ENCODE measurements around the gene CHSY1.

Gene CHSY1

GRCh38 chr15:101233651-101234280 lies 18.1 kb downstream of the CHSY1 start:
- H3K14ac ChIP-seq (ENCODE audit: low read length), result no peak overlapping the region
- H2BK12ac ChIP-seq (ENCODE audit: low read length), result no peak overlapping the region
- no peak for DNase-seq (ENCODE audit: low spot score)
- H2AFZ ChIP-seq (ENCODE audit: low read length), result no peak overlapping the region
- no peak overlapping the region for H3K4me3 ChIP-seq (ENCODE audit: low read length in 2 of 2)
- H3K9ac ChIP-seq (ENCODE audit: low read depth, low read length, poor library complexity), result no peak overlapping the region
- H3K18ac ChIP-seq (ENCODE audit: low read length), result no peak overlapping the region
- H4K8ac ChIP-seq (ENCODE audit: low read depth, low read length), result no peak overlapping the region
- no peak overlapping the region for H3K23ac ChIP-seq (ENCODE audit: low read depth, low read length, poor library complexity)
- no peak overlapping the region for H2BK15ac ChIP-seq (ENCODE audit: low read length)
- no peak overlapping the region for H3K4me2 ChIP-seq (ENCODE audit: insufficient read depth, low read length, poor library complexity, severe bottlenecking)
- no CpG with 5 or more reads among the region's 5 CpGs for WGBS, 2 donors (ENCODE audit: extremely low coverage in 2 of 2, insufficient read length in 2 of 2, insufficient replicate concordance in 1 of 2)
- H2BK5ac ChIP-seq (ENCODE audit: low read length), result no peak overlapping the region
- no peak overlapping the region for H4K91ac ChIP-seq (ENCODE audit: low read depth, low read length, poor library complexity)
- no peaks in the 10 kb centered on the region for H3K27me3 ChIP-seq (ENCODE audit: control insufficient read depth in 3 of 3, insufficient read depth in 3 of 3, low read depth in 1 of 3, low read length in 3 of 3)
- peaks cover 10 to 64% of the 10 kb centered on the region in 2 donors for H3K36me3 ChIP-seq (replicated peaks in 1 of 2; ENCODE audit: control insufficient read depth in 2 of 2, insufficient read depth in 2 of 2, low read length in 2 of 2)
- peaks cover 2 to 12% of the 10 kb centered on the region in 2 donors for H3K9me3 ChIP-seq (replicated peaks in 1 of 2; ENCODE audit: control insufficient read depth in 2 of 2, insufficient read depth in 1 of 2, low read depth in 1 of 2, low read length in 2 of 2)
- H3K4ac ChIP-seq (ENCODE audit: low read length), result no peak overlapping the region
- H2BK120ac ChIP-seq (ENCODE audit: low read depth, low read length), result no peak overlapping the region
- H3K79me1 ChIP-seq (ENCODE audit: low read depth, low read length), result peaks cover 2% of the 10 kb centered on the region
- no peak overlapping the region for H2AK5ac ChIP-seq (ENCODE audit: low read depth, low read length)
- peaks cover 0 to 2% of the 10 kb centered on the region in 2 donors for H3K4me1 ChIP-seq (ENCODE audit: control insufficient read depth in 2 of 2, insufficient read depth in 1 of 2, low read depth in 1 of 2, low read length in 2 of 2)
- H3K27ac ChIP-seq (replicated peaks; ENCODE audit: low read length), result no peak overlapping the region

GRCh38 chr15:101232677-101233076 lies 19.2 kb downstream of the CHSY1 start:
- Histone ChIP-seq H2BK15ac (ENCODE audit: low read length) (no peak overlapping the region), H3K4ac (ENCODE audit: low read length) (no peak overlapping the region), H2BK120ac (ENCODE audit: low read depth, low read length) (no peak overlapping the region), H2BK5ac (ENCODE audit: low read length) (no peak overlapping the region), H3K18ac (ENCODE audit: low read length) (no peak overlapping the region), H4K8ac (ENCODE audit: low read depth, low read length) (no peak overlapping the region), H3K27me3 (ENCODE audit: control insufficient read depth in 3 of 3, insufficient read depth in 3 of 3, low read depth in 1 of 3, low read length in 3 of 3) (no peaks in the 10 kb centered on the region), H3K79me1 (ENCODE audit: low read depth, low read length) (peaks cover 2% of the 10 kb centered on the region), H3K23ac (ENCODE audit: low read depth, low read length, poor library complexity) (peak overlapping the region; percentile 5), H4K91ac (ENCODE audit: low read depth, low read length, poor library complexity) (no peak overlapping the region), H3K36me3 (replicated peaks in 1 of 2; ENCODE audit: control insufficient read depth in 2 of 2, insufficient read depth in 2 of 2, low read length in 2 of 2) (peaks cover 10 to 69% of the 10 kb centered on the region in 2 donors), H3K4me3 (ENCODE audit: low read length in 2 of 2) (no peak overlapping the region), H2AK5ac (ENCODE audit: low read depth, low read length) (no peak overlapping the region), H3K4me1 (ENCODE audit: control insufficient read depth in 2 of 2, insufficient read depth in 1 of 2, low read depth in 1 of 2, low read length in 2 of 2) (peaks cover 0 to 2% of the 10 kb centered on the region in 2 donors), H2AFZ (ENCODE audit: low read length) (no peak overlapping the region), H3K4me2 (ENCODE audit: insufficient read depth, low read length, poor library complexity, severe bottlenecking) (peak overlapping the region; percentile 18), H3K14ac (ENCODE audit: low read length) (peak overlapping the region; percentile 31), H3K9me3 (replicated peaks in 1 of 2; ENCODE audit: control insufficient read depth in 2 of 2, insufficient read depth in 1 of 2, low read depth in 1 of 2, low read length in 2 of 2) (peaks cover 2 to 23% of the 10 kb centered on the region in 2 donors), H2BK12ac (ENCODE audit: low read length) (no peak overlapping the region), H3K9ac (ENCODE audit: low read depth, low read length, poor library complexity) (peak overlapping the region; percentile 24), H3K27ac (replicated peaks; ENCODE audit: low read length) (no peak overlapping the region)
- no peak for DNase-seq (ENCODE audit: low spot score)
- WGBS, 2 donors (ENCODE audit: extremely low coverage in 2 of 2, insufficient read length in 2 of 2, insufficient replicate concordance in 1 of 2), result no CpG with 5 or more reads among the region's 5 CpGs

- Histone ChIP-seq H3K14ac (ENCODE audit: low read length) (no peak overlapping the region), H3K9ac (ENCODE audit: low read depth, low read length, poor library complexity) (no peak overlapping the region), H4K8ac (ENCODE audit: low read depth, low read length) (no peak overlapping the region), H3K79me1 (ENCODE audit: low read depth, low read length) (peaks cover 8% of the 10 kb centered on the region), H3K9me3 (replicated peaks in 1 of 2; ENCODE audit: control insufficient read depth in 2 of 2, insufficient read depth in 1 of 2, low read depth in 1 of 2, low read length in 2 of 2) (peaks cover 2 to 21% of the 10 kb centered on the region in 2 donors), H3K4ac (ENCODE audit: low read length) (no peak overlapping the region), H3K27ac (replicated peaks; ENCODE audit: low read length) (no peak overlapping the region), H2BK12ac (ENCODE audit: low read length) (no peak overlapping the region), H4K91ac (ENCODE audit: low read depth, low read length, poor library complexity) (no peak overlapping the region), H3K23ac (ENCODE audit: low read depth, low read length, poor library complexity) (no peak overlapping the region), H3K36me3 (replicated peaks in 1 of 2; ENCODE audit: control insufficient read depth in 2 of 2, insufficient read depth in 2 of 2, low read length in 2 of 2) (peaks cover 5 to 78% of the 10 kb centered on the region in 2 donors), H2AK5ac (ENCODE audit: low read depth, low read length) (no peak overlapping the region), H2BK15ac (ENCODE audit: low read length) (no peak overlapping the region), H3K18ac (ENCODE audit: low read length) (no peak overlapping the region), H2BK120ac (ENCODE audit: low read depth, low read length) (no peak overlapping the region), H2AFZ (ENCODE audit: low read length) (no peak overlapping the region), H3K4me1 (ENCODE audit: control insufficient read depth in 2 of 2, insufficient read depth in 1 of 2, low read depth in 1 of 2, low read length in 2 of 2) (peaks cover 0 to 2% of the 10 kb centered on the region in 2 donors), H3K27me3 (ENCODE audit: control insufficient read depth in 3 of 3, insufficient read depth in 3 of 3, low read depth in 1 of 3, low read length in 3 of 3) (no peaks in the 10 kb centered on the region), H3K4me3 (ENCODE audit: low read length in 2 of 2) (no peak overlapping the region), H3K4me2 (ENCODE audit: insufficient read depth, low read length, poor library complexity, severe bottlenecking) (no peak overlapping the region), H2BK5ac (ENCODE audit: low read length) (no peak overlapping the region)
- no peak for DNase-seq (ENCODE audit: low spot score)
Observed at GRCh38 chr15:101228313-101228712, 23.5 kb downstream of the CHSY1 start.

- Histone ChIP-seq H3K23ac (ENCODE audit: low read depth, low read length, poor library complexity) (no peak overlapping the region), H2BK15ac (ENCODE audit: low read length) (no peak overlapping the region), H3K4me3 (ENCODE audit: low read length in 2 of 2) (no peak overlapping the region), H3K14ac (ENCODE audit: low read length) (no peak overlapping the region), H3K79me1 (ENCODE audit: low read depth, low read length) (peaks cover 6% of the 10 kb centered on the region), H2BK12ac (ENCODE audit: low read length) (no peak overlapping the region), H3K18ac (ENCODE audit: low read length) (no peak overlapping the region), H3K27ac (replicated peaks; ENCODE audit: low read length) (no peak overlapping the region), H4K8ac (ENCODE audit: low read depth, low read length) (no peak overlapping the region), H3K9ac (ENCODE audit: low read depth, low read length, poor library complexity) (no peak overlapping the region), H3K36me3 (replicated peaks in 1 of 2; ENCODE audit: control insufficient read depth in 2 of 2, insufficient read depth in 2 of 2, low read length in 2 of 2) (peaks cover 0 to 54% of the 10 kb centered on the region in 2 donors), H3K4me1 (ENCODE audit: control insufficient read depth in 2 of 2, insufficient read depth in 1 of 2, low read depth in 1 of 2, low read length in 2 of 2) (no peaks in the 10 kb centered on the region), H2BK5ac (ENCODE audit: low read length) (no peak overlapping the region), H2AFZ (ENCODE audit: low read length) (no peak overlapping the region), H2AK5ac (ENCODE audit: low read depth, low read length) (no peak overlapping the region), H3K4ac (ENCODE audit: low read length) (no peak overlapping the region), H4K91ac (ENCODE audit: low read depth, low read length, poor library complexity) (no peak overlapping the region), H3K9me3 (replicated peaks in 1 of 2; ENCODE audit: control insufficient read depth in 2 of 2, insufficient read depth in 1 of 2, low read depth in 1 of 2, low read length in 2 of 2) (peaks cover 0 to 15% of the 10 kb centered on the region in 2 donors), H3K27me3 (ENCODE audit: control insufficient read depth in 3 of 3, insufficient read depth in 3 of 3, low read depth in 1 of 3, low read length in 3 of 3) (no peaks in the 10 kb centered on the region), H2BK120ac (ENCODE audit: low read depth, low read length) (no peak overlapping the region), H3K4me2 (ENCODE audit: insufficient read depth, low read length, poor library complexity, severe bottlenecking) (no peak overlapping the region)
- WGBS, 2 donors (ENCODE audit: extremely low coverage in 2 of 2, insufficient read length in 2 of 2, insufficient replicate concordance in 1 of 2), result no CpG with 5 or more reads among the region's 5 CpGs
- no peak for DNase-seq (ENCODE audit: low spot score)
Observed at GRCh38 chr15:101225658-101226057, 26.2 kb downstream of the CHSY1 start.
